Muscle of leg (tissue), 11 donors: ENCODE measurements around the gene RBM10. TPM values are rescaled to one million over a fixed set of nuclear protein-coding genes. Genes with fewer than 3 reads are reported as not detected.

Source experiments
- DNase-seq: peaks from one replicate; pipeline ENCODE4 v3.0.0; 2013
- H3K27ac ChIP-seq: one replicate; pipeline ENCODE4 v1.5.1; 2013; ENCODE audit warnings: mild to moderate bottlenecking, low read length, control low read depth
- H3K27me3 ChIP-seq: one replicate; pipeline ENCODE4 v1.6.1; 2013; ENCODE audit warnings: low read length; ENCODE audit not compliant: control insufficient read depth, insufficient read depth
- H3K36me3 ChIP-seq: one replicate; pipeline ENCODE4 v1.6.1; 2013; ENCODE audit warnings: low read length; ENCODE audit not compliant: control insufficient read depth, insufficient read depth
- H3K4me1 ChIP-seq: one replicate; pipeline ENCODE4 v1.6.1; 2013; ENCODE audit warnings: low read length; ENCODE audit not compliant: control insufficient read depth, insufficient read depth
- H3K4me3 ChIP-seq: one replicate; pipeline ENCODE4 v1.5.1; 2013; ENCODE audit warnings: low read length, control low read depth
- H3K9me3 ChIP-seq: replicated peaks from 2 replicates; pipeline ENCODE4 v1.6.1; 2013; ENCODE audit warnings: low read depth, low read length; ENCODE audit not compliant: control insufficient read depth
- WGBS: methylation state at CpG from one replicate; pipeline ENCODE4 v1.1.5; 2013; ENCODE audit warnings: missing lambda C conversion rate; ENCODE audit not compliant: insufficient coverage; 5-methylcytosine and 5-hydroxymethylcytosine counted together
- polyA plus RNA-seq, 8 donors: library from polyadenylated mRNA; unstranded; fragments of 120-200 nt; gene quantifications; one replicate each; pipeline versions ENCODE4 v1.2.1 to v1.2.3, GENCODE V29; 2013; ENCODE audit warnings: inconsistent platforms in 1 of 8, low replicate concordance in 1 of 8; ENCODE audit not compliant: insufficient read length in 8 of 8, insufficient read depth in 1 of 8
- total RNA-seq: library from RNA; stranded (reverse); fragments of 120-200 nt; gene quantifications from one replicate; pipeline ENCODE4 v1.2.4, GENCODE V29; 2013

Gene RBM10
- total and polyA plus RNA-seq, 9 donors, result 29.2 to 48.1 (median 41.1) TPM

DNA sequence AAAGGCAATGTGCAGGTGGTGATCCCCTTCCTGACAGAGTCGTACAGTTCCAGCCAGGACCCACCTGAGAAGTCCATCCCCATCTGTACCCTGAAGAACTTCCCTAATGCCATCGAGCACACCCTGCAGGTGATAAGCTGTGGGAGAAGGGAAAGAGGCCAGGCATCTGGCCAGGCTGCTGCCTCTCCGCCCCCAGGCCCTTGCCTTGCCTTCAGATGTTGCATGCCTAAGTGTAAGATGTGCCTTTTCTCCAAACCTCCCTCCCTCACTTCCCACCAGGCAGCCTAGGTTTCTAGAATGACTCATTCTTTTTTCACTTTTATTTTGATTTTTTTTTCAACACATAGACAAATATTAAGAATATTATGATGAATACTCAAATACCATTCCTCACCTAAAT is 61.3 kb downstream of the RBM10 start:
- Histone ChIP-seq H3K27me3 (peaks cover 17% of the 10 kb centered on the region), H3K27ac (no peak overlapping the region), H3K4me1 (peaks cover 2% of the 10 kb centered on the region), H3K36me3 (peaks cover 89% of the 10 kb centered on the region), H3K4me3 (no peak overlapping the region), H3K9me3 (no peaks in the 10 kb centered on the region)
- WGBS, result no CpG with 5 or more reads among the region's 3 CpGs
- no peak for DNase-seq

- WGBS, result 87% methylated on average over 9 of the region's 12 CpGs
- Histone ChIP-seq H3K4me3 (no peak overlapping the region), H3K27ac (no peak overlapping the region), H3K27me3 (peaks cover 22% of the 10 kb centered on the region), H3K4me1 (peaks cover 2% of the 10 kb centered on the region), H3K36me3 (peaks cover 89% of the 10 kb centered on the region), H3K9me3 (no peaks in the 10 kb centered on the region)
- no peak for DNase-seq
Measured at GRCh38 chrX:47208108-47208507, 63.1 kb downstream of the RBM10 start.

GRCh38 chrX:47209508-47210238 is 64.7 kb downstream of the RBM10 start:
- Histone ChIP-seq H3K9me3 (no peaks in the 10 kb centered on the region), H3K4me3 (no peak overlapping the region), H3K4me1 (peaks cover 6% of the 10 kb centered on the region), H3K36me3 (peaks cover 91% of the 10 kb centered on the region), H3K27ac (no peak overlapping the region), H3K27me3 (peaks cover 22% of the 10 kb centered on the region)
- no peak for DNase-seq
- WGBS, result 95% methylated on average over 11 of the region's 16 CpGs

DNA sequence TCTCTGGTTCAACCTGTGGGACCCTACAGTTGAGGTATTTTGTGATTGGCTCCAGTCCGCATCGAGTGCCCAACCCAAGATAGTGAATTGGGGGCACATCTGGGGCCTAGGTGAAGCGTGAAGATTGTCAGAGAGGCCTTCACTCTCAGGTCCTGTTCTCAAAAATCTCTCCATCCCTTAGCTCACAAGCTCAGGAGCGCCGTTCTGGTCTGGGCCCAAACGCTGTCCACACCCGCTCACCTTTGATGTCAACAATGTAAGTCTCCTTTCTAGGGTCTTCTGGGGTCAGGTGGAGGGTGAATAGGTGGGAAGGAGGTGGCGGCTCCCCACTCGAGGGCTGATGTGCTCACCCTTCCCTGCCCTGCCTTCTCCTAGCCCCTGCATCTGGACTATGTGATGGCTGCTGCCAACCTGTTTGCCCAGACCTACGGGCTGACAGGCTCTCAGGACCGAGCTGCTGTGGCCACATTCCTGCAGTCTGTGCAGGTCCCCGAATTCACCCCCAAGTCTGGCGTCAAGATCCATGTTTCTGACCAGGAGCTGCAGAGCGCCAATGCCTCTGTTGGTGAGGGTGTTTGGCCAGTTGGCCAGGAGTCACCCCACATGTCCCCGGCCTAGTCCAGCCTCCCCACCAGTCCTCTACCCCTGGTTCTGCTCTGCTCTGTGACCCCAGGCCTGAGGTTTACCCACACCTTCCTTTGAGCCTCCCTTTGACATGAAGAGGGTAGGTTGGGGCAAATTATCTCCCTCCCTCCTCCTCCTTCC is 65.8 kb downstream of the RBM10 start:
- 85% methylated on average over 6 of the region's 15 CpGs for WGBS
- Histone ChIP-seq H3K4me3 (no peak overlapping the region), H3K4me1 (peaks cover 6% of the 10 kb centered on the region), H3K36me3 (peaks cover 96% of the 10 kb centered on the region), H3K27me3 (peaks cover 22% of the 10 kb centered on the region), H3K9me3 (no peaks in the 10 kb centered on the region), H3K27ac (no peak overlapping the region)
- DNase-seq, result no peak

DNA sequence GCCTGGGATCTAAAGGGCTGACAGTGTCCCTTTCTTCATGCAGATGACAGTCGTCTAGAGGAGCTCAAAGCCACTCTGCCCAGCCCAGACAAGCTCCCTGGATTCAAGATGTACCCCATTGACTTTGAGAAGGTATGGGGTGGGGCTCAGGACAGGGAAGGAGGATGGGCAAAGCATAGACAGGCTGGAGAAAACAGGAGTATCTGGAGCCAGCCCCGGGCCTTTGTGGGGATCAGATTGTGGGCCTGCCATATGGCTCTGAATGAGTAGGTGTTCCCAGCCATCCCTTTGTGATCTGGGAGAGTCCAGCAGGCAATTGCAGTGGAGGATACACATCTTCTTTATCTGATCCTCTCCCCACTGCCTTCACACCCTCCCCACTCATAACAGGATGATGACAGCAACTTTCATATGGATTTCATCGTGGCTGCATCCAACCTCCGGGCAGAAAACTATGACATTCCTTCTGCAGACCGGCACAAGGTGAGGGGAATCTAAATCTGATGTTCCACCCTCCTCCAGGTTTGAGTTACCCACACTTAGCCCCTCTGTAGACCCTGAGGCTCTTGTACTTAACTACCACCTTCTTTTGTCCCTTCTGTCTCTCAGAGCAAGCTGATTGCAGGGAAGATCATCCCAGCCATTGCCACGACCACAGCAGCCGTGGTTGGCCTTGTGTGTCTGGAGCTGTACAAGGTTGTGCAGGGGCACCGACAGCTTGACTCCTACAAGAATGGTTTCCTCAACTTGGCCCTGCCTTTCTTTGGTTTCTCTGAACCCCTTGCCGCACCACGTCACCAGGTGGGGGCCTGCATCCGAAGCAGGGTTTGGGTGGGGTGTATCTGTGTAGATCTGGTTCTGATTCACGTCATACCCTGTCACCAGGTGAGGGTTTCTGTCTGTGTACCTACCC is 67.6 kb downstream of the RBM10 start:
- H3K4me1 ChIP-seq, result peaks cover 18% of the 10 kb centered on the region
- WGBS, result 97% methylated on average over 4 of the region's 12 CpGs
- H3K27ac ChIP-seq, result no peak overlapping the region
- H3K4me3 ChIP-seq, result no peak overlapping the region
- no peaks in the 10 kb centered on the region for H3K9me3 ChIP-seq
- no peak for DNase-seq
- H3K27me3 ChIP-seq, result peaks cover 19% of the 10 kb centered on the region
- peaks cover 87% of the 10 kb centered on the region for H3K36me3 ChIP-seq

- Histone ChIP-seq H3K36me3 (peaks cover 70% of the 10 kb centered on the region), H3K27me3 (peaks cover 18% of the 10 kb centered on the region), H3K4me1 (peaks cover 23% of the 10 kb centered on the region), H3K9me3 (no peaks in the 10 kb centered on the region), H3K4me3 (no peak overlapping the region), H3K27ac (no peak overlapping the region)
- no peak for DNase-seq
- 89% methylated on average over 17 of the region's 20 CpGs for WGBS
Measured at GRCh38 chrX:47214435-47215077, 69.5 kb downstream of the RBM10 start.

- H3K27me3 ChIP-seq, result peaks cover 14% of the 10 kb centered on the region
- no peak overlapping the region for H3K27ac ChIP-seq
- peaks cover 31% of the 10 kb centered on the region for H3K4me1 ChIP-seq
- H3K36me3 ChIP-seq, result peaks cover 62% of the 10 kb centered on the region
- 89% methylated on average over 12 of the region's 12 CpGs for WGBS
- no peak overlapping the region for H3K4me3 ChIP-seq
- no peaks in the 10 kb centered on the region for H3K9me3 ChIP-seq
- DNase-seq, result no peak
Measured at GRCh38 chrX:47215291-47215900, 70.4 kb downstream of the RBM10 start.

- DNase-seq, result no peak
- H3K4me1 ChIP-seq, result peaks cover 33% of the 10 kb centered on the region
- H3K36me3 ChIP-seq, result peaks cover 53% of the 10 kb centered on the region
- peak overlapping the region; percentile 91 for H3K27ac ChIP-seq
- no peak overlapping the region for H3K4me3 ChIP-seq
- peaks cover 15% of the 10 kb centered on the region for H3K27me3 ChIP-seq
- 92% methylated on average over 3 of the region's 8 CpGs for WGBS
- no peaks in the 10 kb centered on the region for H3K9me3 ChIP-seq
Measured at GRCh38 chrX:47216393-47216925, 71.4 kb downstream of the RBM10 start.

- H3K4me3 ChIP-seq, result peak overlapping the region; percentile 23
- 15% methylated on average over 9 of the region's 22 CpGs for WGBS
- peak; percentile 75 for DNase-seq
Measured at GRCh38 chrX:47217121-47217851, 72.3 kb downstream of the RBM10 start.

More at GRCh38 chrX:47217121-47217851, 72.3 kb downstream of the RBM10 start:
- Histone ChIP-seq H3K27me3 (peaks cover 14% of the 10 kb centered on the region), H3K27ac (peak overlapping the region; percentile 91), H3K36me3 (peaks cover 52% of the 10 kb centered on the region), H3K4me1 (peaks cover 33% of the 10 kb centered on the region), H3K9me3 (no peaks in the 10 kb centered on the region)
